HepG2 (cell line): ENCODE measurements around the gene TARBP2. TPM values are rescaled to one million over a fixed set of nuclear protein-coding genes. Genes with fewer than 3 reads are reported as not detected.

Experiments used
- BHLHE40 ChIP-seq: IDR thresholded peaks from 2 replicates; pipeline ENCODE4 v1.6.1; 2011; ENCODE audit warnings: low read length, improper control_type of control experiment
- DRAP1 ChIP-seq: IDR thresholded peaks from 2 replicates; pipeline ENCODE4 v1.6.1; 2016; ENCODE audit warnings: missing genetic modification reagents, missing compliant biosample characterization
- DZIP1 ChIP-seq: sonication (generic); formaldehyde crosslinking; IDR thresholded peaks from 2 replicates; pipeline ENCODE4 v1.5.0; 2020; ENCODE audit warnings: mild to moderate bottlenecking, missing genetic modification reagents
- GATA4 ChIP-seq: sonication (generic); IDR thresholded peaks from 2 replicates; pipeline ENCODE4 v1.6.1; 2016; ENCODE audit warnings: antibody characterized with exemption, low read depth, borderline replicate concordance
- GLI4 ChIP-seq: sonication (generic); formaldehyde crosslinking; IDR thresholded peaks from 2 replicates; pipeline ENCODE4 v1.5.1; 2020; ENCODE audit warnings: missing genetic modification reagents, mild to moderate bottlenecking, moderate library complexity, borderline replicate concordance
- IRF1 ChIP-seq: sonication (generic); formaldehyde crosslinking; IDR thresholded peaks from 2 replicates; pipeline ENCODE4 v1.4.0; 2020; ENCODE audit warnings: low read depth, mild to moderate bottlenecking, missing genetic modification reagents
- JARID2 ChIP-seq: sonication (generic); formaldehyde crosslinking; IDR thresholded peaks from 2 replicates; pipeline ENCODE4 v1.8.1; 2023; ENCODE audit warnings: missing genetic modification reagents, inconsistent platforms; ENCODE audit not compliant: insufficient replicate concordance
- PAWR ChIP-seq: sonication (generic); formaldehyde crosslinking; IDR thresholded peaks from 2 replicates; pipeline ENCODE4 v1.4.0; 2020; ENCODE audit warnings: missing genetic modification reagents, mild to moderate bottlenecking, borderline replicate concordance
- POGK ChIP-seq: sonication (generic); formaldehyde crosslinking; conservative IDR thresholded peaks from 2 replicates; pipeline ENCODE4 v1.8.0; 2022; ENCODE audit warnings: mild to moderate bottlenecking, moderate library complexity, missing genetic modification reagents
- RFX3 ChIP-seq: IDR thresholded peaks from 2 replicates; pipeline ENCODE4 v1.6.1; 2016; ENCODE audit warnings: missing biosample characterization, missing genetic modification reagents
- TOPORS ChIP-seq: sonication (generic); formaldehyde crosslinking; IDR thresholded peaks from 2 replicates; pipeline ENCODE4 v1.8.0; 2023; ENCODE audit warnings: mild to moderate bottlenecking, missing genetic modification reagents
- YEATS2 ChIP-seq: sonication (generic); formaldehyde crosslinking; IDR thresholded peaks from 2 replicates; pipeline ENCODE4 v1.4.0; 2020; ENCODE audit warnings: missing genetic modification reagents, borderline replicate concordance
- ZKSCAN8 ChIP-seq: IDR thresholded peaks from 2 replicates; pipeline ENCODE4 v1.6.1; 2016; ENCODE audit warnings: borderline replicate concordance, missing genetic modification reagents, missing compliant biosample characterization
- ZNF503 ChIP-seq: sonication (generic); formaldehyde crosslinking; IDR thresholded peaks from 2 replicates; pipeline ENCODE4 v1.4.0; 2020; ENCODE audit warnings: missing genetic modification reagents
- ZSCAN22 ChIP-seq: sonication (generic); formaldehyde crosslinking; IDR thresholded peaks from 2 replicates; pipeline ENCODE4 v1.4.0; 2020; ENCODE audit warnings: mild to moderate bottlenecking, missing genetic modification reagents
- polyA plus RNA-seq, 8 experiments: library from polyadenylated mRNA; depleted of rRNA in 3 of 8; stranded (reverse) in 7 of 8; unstranded in 1 of 8; fragments of >200 nt; fragmentation: Illumina TruSeq in 4 of 8; extraction: Trizol in 4 of 8; gene quantifications; 2 replicates each; pipeline versions ENCODE4 v1.2.1 to v1.2.3, GENCODE V29; 2011 to 2016; ENCODE audit warnings: low read depth in 4 of 8, missing spikeins in 1 of 8, mixed read lengths in 1 of 8; ENCODE audit not compliant: insufficient read depth in 1 of 8
- total RNA-seq, 5 experiments: library from RNA; depleted of rRNA; stranded (reverse); fragments of >200 nt; fragmentation: Illumina TruSeq; extraction: Trizol; gene quantifications; 2 replicates each; pipeline ENCODE4 v1.2.3, GENCODE V29; 2016; ENCODE audit warnings: low read depth in 1 of 5

Gene TARBP2
- total and polyA plus RNA-seq, 2 of the 13 experiments (the other 11 are each of a cell fraction or from before 2014, with no cell fraction given), result 47.0 to 55.5 TPM

- TF ChIP-seq YEATS2 (CRISPR knock-in tag) (peak; percentile 89), BHLHE40 (no peak), ZSCAN22 (CRISPR knock-in tag) (no peak), ZNF503 (CRISPR knock-in tag) (peak; percentile 39; the same call in 1 of the 2 replicates), GLI4 (no peak), DRAP1 (CRISPR knock-in tag) (peak; percentile 96), JARID2 (CRISPR knock-in tag) (no peak), DZIP1 (CRISPR knock-in tag) (no peak), RFX3 (CRISPR knock-in tag) (no peak), PAWR (no peak), POGK (CRISPR knock-in tag) (peak; percentile 81; the same call in 1 of the 2 replicates), IRF1 (CRISPR knock-in tag) (no peak), TOPORS (CRISPR knock-in tag) (peak; percentile 80; the same call in 1 of the 2 replicates), GATA4 (no peak), ZKSCAN8 (CRISPR knock-in tag) (peak; percentile 64; the same call in 1 of the 2 replicates)
These were observed 49.4 kb upstream of the TARBP2 start, which contains the start of gene PCBP2 (continued) for GRCh38 chr12:53451661-53452158.
